GM23338 (cell line): Measurements from ENCODE around the gene ADD1. TPM values are rescaled to one million over a fixed set of nuclear protein-coding genes. Genes with fewer than 3 reads are reported as not detected.

Source experiments
- ATAC-seq: fragments of 200-7000 bp; cut with Tn5 transposase; 3 replicates; pipeline ENCODE4 v1.9.1; 2020
- DNase-seq: peaks from one replicate; pipeline ENCODE4 v3.0.0-alpha.2; 2015; ENCODE audit warnings: low spot score
- H2AFZ ChIP-seq: fragments of 200-600 bp; sonication (generic); 2 replicates; pipeline ENCODE4 v1.8.0; 2016; ENCODE audit warnings: antibody characterized with exemption, mild to moderate bottlenecking, moderate library complexity
- H3F3A ChIP-seq: fragments of 200-600 bp; sonication (generic); replicated peaks from 2 replicates; pipeline ENCODE4 v1.8.0; 2017; ENCODE audit warnings: antibody characterized with exemption, mixed run types, low read depth
- H3K27ac ChIP-seq: fragments of 200-600 bp; sonication (generic); 2 replicates; pipeline ENCODE4 v1.6.1; 2016; ENCODE audit warnings: low read depth
- H3K27me3 ChIP-seq: fragments of 200-600 bp; sonication (generic); 2 replicates; pipeline ENCODE4 v1.8.0; 2016; ENCODE audit warnings: mild to moderate bottlenecking, mixed run types, moderate library complexity; ENCODE audit not compliant: insufficient read depth
- H3K36me3 ChIP-seq: fragments of 200-600 bp; sonication (generic); 2 replicates; pipeline ENCODE4 v1.8.0; 2016; ENCODE audit warnings: mild to moderate bottlenecking; ENCODE audit not compliant: insufficient read depth
- H3K4me1 ChIP-seq: fragments of 200-600 bp; sonication (generic); 2 replicates; pipeline ENCODE4 v1.8.0; 2016; ENCODE audit warnings: mild to moderate bottlenecking, moderate library complexity; ENCODE audit not compliant: insufficient read depth
- H3K4me2 ChIP-seq: fragments of 200-600 bp; sonication (generic); 2 replicates; pipeline ENCODE4 v1.7.1; 2017; ENCODE audit warnings: mixed run types
- H3K4me3 ChIP-seq: fragments of 200-600 bp; sonication (generic); 2 replicates; pipeline ENCODE4 v1.6.1; 2016; ENCODE audit warnings: mixed run types
- H3K79me2 ChIP-seq: fragments of 200-600 bp; sonication (generic); replicated peaks from 2 replicates; pipeline ENCODE4 v1.8.0; 2017; ENCODE audit warnings: mild to moderate bottlenecking; ENCODE audit not compliant: insufficient read depth
- H3K9me2 ChIP-seq: fragments of 200-600 bp; sonication (generic); 2 replicates; pipeline ENCODE4 v1.8.0; 2017; ENCODE audit not compliant: insufficient read depth
- H4K20me1 ChIP-seq: fragments of 200-600 bp; sonication (generic); replicated peaks from 2 replicates; pipeline ENCODE4 v1.8.0; 2017; ENCODE audit warnings: mild to moderate bottlenecking; ENCODE audit not compliant: insufficient read depth
- H3K27ac Mint-ChIP-seq: 2 replicates; pipeline ENCODE4 v1.8.0; 2020; ENCODE audit warnings: inconsistent platforms, mild to moderate bottlenecking, moderate library complexity, mixed read lengths
- H3K27me3 Mint-ChIP-seq: 3 replicates; pipeline ENCODE4 v1.8.0; 2022; ENCODE audit warnings: low read depth, mild to moderate bottlenecking, moderate library complexity, mixed read lengths, inconsistent platforms; ENCODE audit not compliant: insufficient read depth, poor library complexity
- H3K36me3 Mint-ChIP-seq: 3 replicates; pipeline ENCODE4 v1.8.0; 2021; ENCODE audit warnings: low read depth, mild to moderate bottlenecking, inconsistent platforms, moderate library complexity, mixed read lengths
- H3K4me1 Mint-ChIP-seq: 3 replicates; pipeline ENCODE4 v1.8.0; 2020; ENCODE audit warnings: mild to moderate bottlenecking, inconsistent platforms, mixed read lengths
- H3K4me3 Mint-ChIP-seq: 3 replicates; pipeline ENCODE4 v1.8.0; 2021; ENCODE audit warnings: moderate library complexity, mild to moderate bottlenecking, inconsistent platforms, mixed read lengths
- H3K9me3 Mint-ChIP-seq: 3 replicates; pipeline ENCODE4 v1.8.0; 2020; ENCODE audit warnings: moderate library complexity, mild to moderate bottlenecking, inconsistent platforms, mixed read lengths
- CREB1 ChIP-seq: fragments of 250-450 bp; sonication (Bioruptor Pico); IDR thresholded peaks from 2 replicates; pipeline ENCODE4 v1.5.0; 2020; ENCODE audit warnings: low read depth, mild to moderate bottlenecking, moderate library complexity
- EZH2 ChIP-seq: fragments of 200-600 bp; sonication (generic); IDR thresholded peaks from one replicate; pipeline ENCODE4 v1.8.0; 2017; ENCODE audit warnings: antibody characterized with exemption, mild to moderate bottlenecking, low read depth; ENCODE audit not compliant: unreplicated experiment
- EZH2phosphoT487 ChIP-seq: fragments of 200-600 bp; sonication (generic); IDR thresholded peaks from one replicate; pipeline ENCODE4 v1.8.1; 2018; ENCODE audit warnings: antibody characterized with exemption; ENCODE audit not compliant: unreplicated experiment
- JUNB ChIP-seq: IDR thresholded peaks from one replicate; pipeline ENCODE4 v1.6.1; 2016; ENCODE audit warnings: antibody characterized with exemption; ENCODE audit not compliant: unreplicated experiment
- NANOG ChIP-seq: IDR thresholded peaks from 2 replicates; pipeline ENCODE4 v1.6.1; 2016; ENCODE audit warnings: antibody characterized with exemption, borderline replicate concordance
- REST ChIP-seq: IDR thresholded peaks from one replicate; pipeline ENCODE4 v1.6.1; 2018; ENCODE audit warnings: antibody characterized with exemption; ENCODE audit not compliant: unreplicated experiment
- STAT1 ChIP-seq: IDR thresholded peaks from one replicate; pipeline ENCODE4 v1.6.1; 2016; ENCODE audit warnings: antibody characterized with exemption; ENCODE audit not compliant: unreplicated experiment
- polyA plus RNA-seq: library from polyadenylated mRNA; unstranded; fragments of >200 nt; fragmentation: Nextera tagmentation; extraction: Ambion mirVana; gene quantifications from 2 replicates; pipeline ENCODE4 v1.2.1, GENCODE V29; 2016
- total RNA-seq: library from RNA; depleted of rRNA; stranded (reverse); fragments of >200 nt; shearing (Covaris generic); gene quantifications from 2 replicates; pipeline ENCODE4 v1.2.3, GENCODE V29; 2014
- TF ChIP-seq, protein P1 (sequence below): IDR thresholded peaks from 2 replicates; pipeline ENCODE4 v1.6.1; 2016; ENCODE audit warnings: antibody characterized with exemption
- TF ChIP-seq, protein P2 (sequence below): fragments of 250-450 bp; sonication (Bioruptor Pico); IDR thresholded peaks from 2 replicates; pipeline ENCODE4 v1.5.0; 2020; ENCODE audit warnings: mild to moderate bottlenecking, moderate library complexity

ADD1 gene
- total and polyA plus RNA-seq, 2 experiments from 2014 or later = 126 to 144 TPM

DNA sequence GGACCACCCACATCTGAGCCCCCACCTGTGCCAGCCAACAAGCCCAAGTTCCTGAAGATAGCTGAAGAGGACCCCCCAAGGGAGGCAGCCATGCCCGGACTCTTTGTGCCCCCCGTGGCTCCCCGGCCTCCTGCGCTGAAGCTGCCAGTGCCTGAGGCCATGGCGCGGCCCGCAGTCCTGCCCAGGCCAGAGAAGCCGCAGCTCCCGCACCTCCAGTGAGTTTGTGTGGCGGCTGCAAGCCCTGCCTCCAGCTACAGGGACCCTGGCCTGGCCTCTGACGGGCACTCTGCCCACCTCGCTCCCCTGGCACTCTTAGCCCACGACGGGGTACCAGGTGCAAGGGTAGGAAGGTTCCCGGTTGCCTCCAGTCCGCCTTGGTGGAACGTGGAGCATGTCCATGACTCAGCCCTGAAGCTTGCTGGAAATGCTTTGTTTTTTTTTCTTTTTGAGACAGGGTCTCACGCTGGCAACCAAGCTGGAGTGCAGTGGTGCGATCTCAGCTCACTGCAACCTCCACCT lies 13.7 kb upstream of the ADD1 start (continued):
- TF ChIP-seq REST (no peak), EZH2phosphoT487 (no peak), EZH2 (no peak), CREB1 (CRISPR knock-in tag) (no peak), JUNB (no peak)
- TF ChIP-seq, protein P1, sequence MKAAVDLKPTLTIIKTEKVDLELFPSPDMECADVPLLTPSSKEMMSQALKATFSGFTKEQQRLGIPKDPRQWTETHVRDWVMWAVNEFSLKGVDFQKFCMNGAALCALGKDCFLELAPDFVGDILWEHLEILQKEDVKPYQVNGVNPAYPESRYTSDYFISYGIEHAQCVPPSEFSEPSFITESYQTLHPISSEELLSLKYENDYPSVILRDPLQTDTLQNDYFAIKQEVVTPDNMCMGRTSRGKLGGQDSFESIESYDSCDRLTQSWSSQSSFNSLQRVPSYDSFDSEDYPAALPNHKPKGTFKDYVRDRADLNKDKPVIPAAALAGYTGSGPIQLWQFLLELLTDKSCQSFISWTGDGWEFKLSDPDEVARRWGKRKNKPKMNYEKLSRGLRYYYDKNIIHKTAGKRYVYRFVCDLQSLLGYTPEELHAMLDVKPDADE = no peak

GRCh38 chr4:2830632-2831610 lies 12.7 kb upstream of the ADD1 start:
- ATAC-seq (no peak), DNase-seq (no peak)
- Histone ChIP-seq H3K4me2 (no peak overlapping the region), H3K9me2 (no peaks in the 10 kb centered on the region), H3K27me3 (no peaks in the 10 kb centered on the region), H3K79me2 (no peaks in the 10 kb centered on the region), H3K4me1 (no peaks in the 10 kb centered on the region), H2AFZ (no peak overlapping the region), H3F3A (0 out of 2 replicates have a peak, but pooled peaks cover 3% of the 10 kb centered on the region), H3K27ac (no peak overlapping the region), H4K20me1 (no peaks in the 10 kb centered on the region), H3K4me3 (no peak overlapping the region), H3K36me3 (no peaks in the 10 kb centered on the region)
- H3K27ac Mint-ChIP-seq = no peak overlapping the region
- no peaks in the 10 kb centered on the region for H3K4me1 Mint-ChIP-seq
- no peak overlapping the region for H3K4me3 Mint-ChIP-seq
- H3K9me3 Mint-ChIP-seq = no peaks in the 10 kb centered on the region; the same call in 2 of the 3 replicates
- H3K36me3 Mint-ChIP-seq = peaks cover 34% of the 10 kb centered on the region
- peaks cover 2% of the 10 kb centered on the region for H3K27me3 Mint-ChIP-seq
- TF ChIP-seq EZH2phosphoT487 (no peak), STAT1 (no peak), JUNB (no peak), NANOG (no peak), CREB1 (CRISPR knock-in tag) (no peak)
- TF ChIP-seq, protein P1 = no peak
- TF ChIP-seq, protein P2, sequence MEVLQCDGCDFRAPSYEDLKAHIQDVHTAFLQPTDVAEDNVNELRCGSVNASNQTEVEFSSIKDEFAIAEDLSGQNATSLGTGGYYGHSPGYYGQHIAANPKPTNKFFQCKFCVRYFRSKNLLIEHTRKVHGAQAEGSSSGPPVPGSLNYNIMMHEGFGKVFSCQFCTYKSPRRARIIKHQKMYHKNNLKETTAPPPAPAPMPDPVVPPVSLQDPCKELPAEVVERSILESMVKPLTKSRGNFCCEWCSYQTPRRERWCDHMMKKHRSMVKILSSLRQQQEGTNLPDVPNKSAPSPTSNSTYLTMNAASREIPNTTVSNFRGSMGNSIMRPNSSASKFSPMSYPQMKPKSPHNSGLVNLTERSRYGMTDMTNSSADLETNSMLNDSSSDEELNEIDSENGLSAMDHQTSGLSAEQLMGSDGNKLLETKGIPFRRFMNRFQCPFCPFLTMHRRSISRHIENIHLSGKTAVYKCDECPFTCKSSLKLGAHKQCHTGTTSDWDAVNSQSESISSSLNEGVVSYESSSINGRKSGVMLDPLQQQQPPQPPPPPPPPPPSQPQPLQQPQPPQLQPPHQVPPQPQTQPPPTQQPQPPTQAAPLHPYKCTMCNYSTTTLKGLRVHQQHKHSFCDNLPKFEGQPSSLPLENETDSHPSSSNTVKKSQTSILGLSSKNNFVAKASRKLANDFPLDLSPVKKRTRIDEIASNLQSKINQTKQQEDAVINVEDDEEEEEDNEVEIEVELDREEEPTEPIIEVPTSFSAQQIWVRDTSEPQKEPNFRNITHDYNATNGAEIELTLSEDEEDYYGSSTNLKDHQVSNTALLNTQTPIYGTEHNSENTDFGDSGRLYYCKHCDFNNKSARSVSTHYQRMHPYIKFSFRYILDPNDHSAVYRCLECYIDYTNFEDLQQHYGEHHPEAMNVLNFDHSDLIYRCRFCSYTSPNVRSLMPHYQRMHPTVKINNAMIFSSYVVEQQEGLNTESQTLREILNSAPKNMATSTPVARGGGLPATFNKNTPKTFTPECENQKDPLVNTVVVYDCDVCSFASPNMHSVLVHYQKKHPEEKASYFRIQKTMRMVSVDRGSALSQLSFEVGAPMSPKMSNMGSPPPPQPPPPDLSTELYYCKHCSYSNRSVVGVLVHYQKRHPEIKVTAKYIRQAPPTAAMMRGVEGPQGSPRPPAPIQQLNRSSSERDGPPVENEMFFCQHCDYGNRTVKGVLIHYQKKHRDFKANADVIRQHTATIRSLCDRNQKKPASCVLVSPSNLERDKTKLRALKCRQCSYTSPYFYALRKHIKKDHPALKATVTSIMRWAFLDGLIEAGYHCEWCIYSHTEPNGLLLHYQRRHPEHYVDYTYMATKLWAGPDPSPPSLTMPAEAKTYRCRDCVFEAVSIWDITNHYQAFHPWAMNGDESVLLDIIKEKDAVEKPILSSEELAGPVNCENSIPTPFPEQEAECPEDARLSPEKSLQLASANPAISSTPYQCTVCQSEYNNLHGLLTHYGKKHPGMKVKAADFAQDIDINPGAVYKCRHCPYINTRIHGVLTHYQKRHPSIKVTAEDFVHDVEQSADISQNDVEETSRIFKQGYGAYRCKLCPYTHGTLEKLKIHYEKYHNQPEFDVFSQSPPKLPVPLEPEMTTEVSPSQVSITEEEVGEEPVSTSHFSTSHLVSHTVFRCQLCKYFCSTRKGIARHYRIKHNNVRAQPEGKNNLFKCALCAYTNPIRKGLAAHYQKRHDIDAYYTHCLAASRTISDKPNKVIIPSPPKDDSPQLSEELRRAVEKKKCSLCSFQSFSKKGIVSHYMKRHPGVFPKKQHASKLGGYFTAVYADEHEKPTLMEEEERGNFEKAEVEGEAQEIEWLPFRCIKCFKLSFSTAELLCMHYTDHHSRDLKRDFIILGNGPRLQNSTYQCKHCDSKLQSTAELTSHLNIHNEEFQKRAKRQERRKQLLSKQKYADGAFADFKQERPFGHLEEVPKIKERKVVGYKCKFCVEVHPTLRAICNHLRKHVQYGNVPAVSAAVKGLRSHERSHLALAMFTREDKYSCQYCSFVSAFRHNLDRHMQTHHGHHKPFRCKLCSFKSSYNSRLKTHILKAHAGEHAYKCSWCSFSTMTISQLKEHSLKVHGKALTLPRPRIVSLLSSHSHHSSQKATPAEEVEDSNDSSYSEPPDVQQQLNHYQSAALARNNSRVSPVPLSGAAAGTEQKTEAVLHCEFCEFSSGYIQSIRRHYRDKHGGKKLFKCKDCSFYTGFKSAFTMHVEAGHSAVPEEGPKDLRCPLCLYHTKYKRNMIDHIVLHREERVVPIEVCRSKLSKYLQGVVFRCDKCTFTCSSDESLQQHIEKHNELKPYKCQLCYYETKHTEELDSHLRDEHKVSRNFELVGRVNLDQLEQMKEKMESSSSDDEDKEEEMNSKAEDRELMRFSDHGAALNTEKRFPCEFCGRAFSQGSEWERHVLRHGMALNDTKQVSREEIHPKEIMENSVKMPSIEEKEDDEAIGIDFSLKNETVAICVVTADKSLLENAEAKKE (CRISPR knock-in tag) = no peak
